ENCODE measurements around the gene DDX41.

GRCh38 chr5:177520271-177520670, 3.5 kb upstream of the DDX41 start:
- TF ChIP-seq CTCF (conservative IDR thresholded peaks at IDR 0.05; ENCODE audit: low read length) (no peak), EZH2phosphoT487 (IDR thresholded peaks at IDR 0.05; ENCODE audit: borderline replicate concordance) (no peak)
